Putamen (tissue), 1 donor: ENCODE data around the gene TET2.

Experiments
- DNase-seq: peaks from one replicate; pipeline ENCODE4 v3.0.0-alpha.2; 2016; ENCODE audit warnings: low spot score

Gene TET2

GRCh38 chr4:105140684-105141490 is 5.8 kb upstream of the TET2 start:
- DNase-seq = peak; percentile 44

GRCh38 chr4:105145156-105145902 is 1.3 kb upstream of the TET2 start:
- no peak for DNase-seq

DNA sequence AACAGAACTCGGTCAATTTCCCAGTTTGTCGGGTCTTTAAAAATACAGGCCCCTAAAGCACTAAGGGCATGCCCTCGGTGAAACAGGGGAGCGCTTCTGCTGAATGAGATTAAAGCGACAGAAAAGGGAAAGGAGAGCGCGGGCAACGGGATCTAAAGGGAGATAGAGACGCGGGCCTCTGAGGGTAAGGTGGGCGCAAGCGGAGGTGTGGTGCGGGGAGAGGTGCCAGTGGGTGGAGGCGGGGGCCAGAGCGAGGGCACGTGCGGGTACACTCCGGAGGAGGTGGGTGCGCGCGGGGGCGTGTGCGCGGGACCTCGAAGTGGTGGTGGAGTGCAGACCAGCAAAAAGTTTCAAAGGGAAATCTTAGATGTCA is 787 bp upstream of the TET2 start:
- no peak for DNase-seq

- DNase-seq = no peak
These were observed 408 bp downstream of the TET2 start for GRCh38 chr4:105147016-105147552.

GRCh38 chr4:105147553-105148161 is 981 bp downstream of the TET2 start:
- DNase-seq = peak; percentile 73

DNA sequence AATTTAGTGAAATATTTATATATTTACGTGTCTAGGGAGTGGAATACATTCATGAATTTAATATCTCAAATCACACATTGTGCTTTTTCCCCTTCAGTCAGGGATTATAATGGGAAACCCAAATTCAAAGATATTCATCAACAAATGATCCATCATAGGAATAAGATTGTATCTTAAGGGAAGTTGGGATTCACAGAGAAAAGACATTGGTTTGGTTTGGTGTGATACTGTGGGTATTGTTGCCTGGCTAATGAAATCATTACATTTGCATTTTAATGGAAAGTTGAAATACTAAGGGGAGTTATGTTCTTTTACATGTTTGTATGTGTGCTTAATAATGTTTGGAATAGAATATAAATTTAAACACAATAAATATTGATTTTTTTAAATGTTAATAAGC is 1.7 kb downstream of the TET2 start:
- no peak for DNase-seq

DNA sequence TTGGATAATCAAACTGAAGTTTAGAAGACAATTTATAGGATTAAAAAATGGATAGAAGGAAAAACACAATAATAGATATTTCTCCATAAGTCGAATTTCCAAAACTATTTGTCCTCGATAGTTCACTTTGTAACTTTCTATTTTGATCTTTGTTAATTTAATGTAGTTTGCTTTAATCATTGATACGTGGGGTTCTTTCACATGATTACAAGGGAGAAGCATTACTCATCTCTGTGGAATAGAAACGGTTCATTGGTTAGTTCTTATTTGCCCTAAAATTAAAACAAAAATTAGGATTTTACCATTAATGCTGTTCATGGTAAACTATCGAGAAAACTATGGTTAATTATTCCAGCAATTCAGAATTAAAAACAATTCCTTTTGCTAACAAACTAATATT is 2.1 kb downstream of the TET2 start:
- no peak for DNase-seq

- DNase-seq = no peak
These were observed 3.1 kb downstream of the TET2 start for GRCh38 chr4:105149771-105150170.

DNA sequence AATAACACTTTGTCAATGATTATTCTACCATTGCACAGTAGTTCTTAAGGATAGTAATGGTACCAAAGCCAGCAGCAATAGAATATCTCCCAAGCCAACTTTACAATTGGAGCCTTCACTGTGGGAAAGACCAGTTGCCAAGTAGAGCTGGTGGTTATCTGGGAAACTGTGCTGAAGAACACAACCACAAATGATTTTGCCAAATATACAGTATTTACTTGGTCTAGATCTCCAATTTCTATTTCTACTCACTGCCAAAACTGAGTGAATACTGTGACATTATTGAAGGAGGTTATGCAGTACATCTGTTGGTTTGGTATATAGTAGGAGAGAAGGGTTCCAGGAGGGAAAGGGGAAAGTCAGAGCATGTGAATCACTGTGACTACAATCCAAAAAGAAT is 3.8 kb downstream of the TET2 start:
- no peak for DNase-seq

- no peak for DNase-seq
These were observed 7.1 kb downstream of the TET2 start for GRCh38 chr4:105153749-105154148.

- DNase-seq = no peak
These were observed 7.9 kb downstream of the TET2 start for GRCh38 chr4:105154576-105154975.

DNA sequence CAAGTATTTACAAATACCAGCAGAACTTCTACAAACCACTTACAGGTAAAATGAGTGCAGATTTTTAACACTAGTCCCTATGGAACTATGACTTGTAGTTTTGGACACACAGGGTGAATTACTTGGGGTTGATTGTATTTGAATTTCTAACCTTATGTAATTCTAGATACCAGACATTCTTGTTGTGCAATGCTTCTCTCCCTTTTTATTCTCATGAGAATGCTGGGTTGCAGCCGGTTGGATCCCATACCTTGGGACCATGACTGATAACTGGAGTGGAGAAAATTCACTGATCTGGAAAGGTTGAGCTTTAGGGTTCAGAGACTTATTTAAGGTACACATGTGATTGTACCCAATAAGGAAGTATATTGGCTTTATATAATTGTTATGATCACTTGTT is 8.8 kb downstream of the TET2 start:
- no peak for DNase-seq

DNA sequence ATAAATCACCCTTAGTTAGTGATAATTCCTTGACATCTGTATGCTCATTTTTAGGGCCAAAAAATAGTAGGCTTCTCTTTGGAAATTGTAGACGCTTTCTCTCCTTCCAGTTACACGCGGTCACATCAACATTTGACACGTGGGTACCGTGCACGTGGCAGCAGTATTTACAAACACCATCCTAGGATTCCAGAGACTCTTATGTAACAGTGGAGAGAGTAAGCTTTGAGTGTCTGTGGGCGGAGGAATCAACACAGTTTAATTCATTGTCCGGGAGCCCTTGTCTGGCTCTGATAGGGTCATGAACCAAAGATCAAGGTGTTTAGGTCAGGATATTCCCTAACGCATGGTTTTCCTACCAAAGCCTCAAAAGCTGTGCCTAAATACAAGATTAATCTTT is 12.2 kb downstream of the TET2 start:
- DNase-seq = no peak

GRCh38 chr4:105162123-105162796 is 15.6 kb downstream of the TET2 start:
- DNase-seq = no peak

DNA sequence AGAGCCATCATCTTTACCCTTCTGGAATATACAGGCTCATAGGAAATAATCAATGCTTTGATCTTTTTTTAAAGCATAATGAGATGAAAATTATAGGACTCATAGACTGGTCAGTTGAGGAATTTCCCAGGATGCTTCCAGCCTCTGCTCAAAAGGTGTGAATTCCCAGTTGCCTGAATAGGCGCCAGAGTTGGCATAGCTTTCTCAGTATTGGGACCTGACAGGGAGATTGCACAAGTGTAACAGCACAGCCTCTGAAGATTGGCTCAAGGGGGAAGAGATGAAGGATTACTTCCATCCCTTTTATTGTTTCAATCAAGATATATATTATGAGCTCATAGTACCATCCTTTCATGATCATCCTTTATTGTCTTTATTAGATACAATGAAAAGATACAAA is 17.9 kb downstream of the TET2 start:
- no peak for DNase-seq

DNA sequence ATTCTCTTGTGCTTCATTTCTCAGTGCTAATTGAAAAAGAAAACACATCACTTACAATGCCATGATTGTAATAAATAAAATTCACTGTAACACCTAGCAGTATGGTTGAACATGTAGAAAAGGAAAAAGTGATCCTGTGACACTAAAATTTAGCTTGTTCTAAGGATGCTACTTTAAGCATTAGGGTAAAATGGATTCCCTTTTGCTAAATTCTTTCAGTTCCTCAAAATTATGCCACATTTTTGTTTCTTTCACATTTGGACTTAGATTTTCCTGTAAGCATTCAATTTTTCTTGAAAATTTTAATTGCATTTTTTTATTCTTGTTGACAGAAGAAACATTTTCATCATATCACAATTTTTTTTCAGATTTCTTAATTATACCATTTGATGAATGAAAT is 19.4 kb downstream of the TET2 start:
- DNase-seq = no peak

DNA sequence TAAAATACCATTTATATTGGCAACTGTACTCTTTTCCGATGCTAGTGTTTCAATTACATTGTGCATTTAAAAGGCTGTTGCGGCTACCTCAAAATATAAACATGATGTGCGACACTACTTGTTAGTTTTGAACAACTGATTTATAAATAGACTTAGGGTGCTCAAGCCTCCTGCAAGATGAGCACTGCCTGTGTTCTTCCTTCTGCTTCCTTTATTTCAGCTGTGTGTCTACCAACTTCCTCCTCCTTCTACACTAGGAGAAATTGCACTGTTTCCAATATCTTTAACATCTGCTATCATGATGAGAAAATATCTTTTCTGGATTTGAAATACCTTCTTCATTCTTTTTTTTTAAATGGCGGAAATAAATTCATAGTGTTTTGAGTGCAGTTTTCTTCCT is 24.0 kb downstream of the TET2 start:
- DNase-seq = no peak

DNA sequence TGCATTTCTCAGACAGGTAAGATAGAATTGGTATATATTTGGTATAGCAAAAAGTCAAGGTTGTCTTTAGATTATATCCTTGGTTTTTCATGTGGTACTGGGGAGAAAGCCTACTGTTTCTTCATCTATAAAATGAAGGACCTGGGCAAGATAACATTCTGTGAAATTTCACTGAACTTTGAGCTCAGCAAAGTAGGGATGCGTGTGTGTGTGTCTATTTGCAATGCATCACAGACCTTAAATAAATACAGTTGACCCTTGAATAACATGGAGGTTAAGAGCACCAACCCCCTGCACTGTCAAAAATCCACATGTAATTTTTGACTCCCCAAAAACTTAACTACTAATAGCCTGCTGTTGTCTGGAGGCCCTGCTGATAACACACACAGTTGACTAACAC is 25.2 kb downstream of the TET2 start:
- DNase-seq = no peak

- DNase-seq = no peak
These were observed 27.4 kb downstream of the TET2 start for GRCh38 chr4:105174098-105174497.

DNA sequence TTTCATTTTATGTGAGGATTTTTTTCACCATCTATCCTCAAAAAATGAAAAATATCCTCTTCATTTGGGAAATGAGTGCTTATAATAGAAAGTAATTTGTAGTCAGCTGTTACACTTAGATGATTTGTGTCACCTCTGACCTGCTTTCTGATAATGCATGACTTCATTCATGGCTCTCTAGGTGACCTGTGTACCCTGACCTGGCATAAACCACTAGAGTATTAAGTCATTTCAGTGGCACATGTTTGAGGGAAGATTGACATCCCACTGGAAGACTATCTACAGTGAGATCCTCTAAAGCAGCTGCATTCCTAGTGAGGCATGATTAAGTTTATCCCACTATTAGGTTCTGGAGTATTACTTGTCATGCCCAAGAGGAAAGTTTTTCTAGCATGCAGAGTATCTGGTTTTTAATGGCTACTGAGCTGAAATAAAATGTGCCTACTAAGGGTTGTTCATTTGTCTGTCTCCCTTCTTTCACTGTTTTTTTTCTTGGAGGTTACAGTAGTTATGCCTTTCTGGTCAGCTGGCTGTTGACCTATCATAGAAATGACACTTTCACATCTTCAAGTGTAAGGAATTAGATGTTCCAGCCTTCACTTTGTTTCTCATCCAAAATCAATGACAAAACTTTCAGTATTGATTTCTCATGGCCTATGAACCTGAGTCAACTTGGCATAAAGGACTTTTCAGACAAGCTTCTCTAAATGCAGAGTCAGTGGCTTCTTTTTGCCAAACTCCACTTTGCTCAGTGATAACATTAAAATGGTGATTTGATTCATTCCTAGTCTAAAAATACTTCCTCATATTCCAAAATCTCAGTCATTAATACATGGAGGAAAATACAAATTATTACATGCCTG is 33.1 kb downstream of the TET2 start:
- DNase-seq = no peak

GRCh38 chr4:105181259-105181658 is 34.6 kb downstream of the TET2 start:
- no peak for DNase-seq
